ENCODE measurements around the gene ZNF718.

DNA sequence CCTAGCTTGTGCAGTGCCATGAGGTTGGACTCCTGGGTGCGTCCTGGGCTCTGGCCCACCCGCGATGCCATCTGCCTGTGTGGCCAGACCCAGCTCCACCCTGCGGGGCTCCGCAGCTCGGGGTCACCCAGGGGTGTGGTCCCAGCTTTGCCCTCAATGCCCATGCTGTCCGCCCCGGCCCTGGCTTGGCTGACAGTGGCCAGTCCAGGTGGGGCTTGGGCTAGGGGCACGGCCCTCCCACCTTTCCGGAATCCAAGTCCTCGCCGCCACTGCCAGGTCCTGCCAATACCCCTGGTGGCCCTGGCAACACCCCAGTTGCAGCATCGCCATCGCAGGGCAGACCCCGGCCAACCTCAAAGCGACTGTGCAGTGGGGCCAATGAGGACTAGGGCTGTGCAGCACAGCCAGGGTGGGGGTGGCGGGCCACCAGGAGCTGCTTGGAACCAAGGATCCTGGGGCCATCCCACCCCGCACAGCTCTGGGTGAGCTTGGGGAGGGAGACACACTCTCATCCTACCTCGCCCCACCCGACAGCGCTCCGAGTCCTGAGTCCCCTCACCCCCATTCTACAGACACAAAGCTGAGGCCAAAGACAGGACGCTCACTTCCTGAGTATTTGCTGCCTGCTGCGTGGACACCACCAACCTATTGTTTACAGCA, 80.9 kb downstream of the ZNF718 start:
- TF ChIP-seq POLR2A (IDR thresholded peaks at IDR 0.05), result no peak
- TF ChIP-seq, protein P1, sequence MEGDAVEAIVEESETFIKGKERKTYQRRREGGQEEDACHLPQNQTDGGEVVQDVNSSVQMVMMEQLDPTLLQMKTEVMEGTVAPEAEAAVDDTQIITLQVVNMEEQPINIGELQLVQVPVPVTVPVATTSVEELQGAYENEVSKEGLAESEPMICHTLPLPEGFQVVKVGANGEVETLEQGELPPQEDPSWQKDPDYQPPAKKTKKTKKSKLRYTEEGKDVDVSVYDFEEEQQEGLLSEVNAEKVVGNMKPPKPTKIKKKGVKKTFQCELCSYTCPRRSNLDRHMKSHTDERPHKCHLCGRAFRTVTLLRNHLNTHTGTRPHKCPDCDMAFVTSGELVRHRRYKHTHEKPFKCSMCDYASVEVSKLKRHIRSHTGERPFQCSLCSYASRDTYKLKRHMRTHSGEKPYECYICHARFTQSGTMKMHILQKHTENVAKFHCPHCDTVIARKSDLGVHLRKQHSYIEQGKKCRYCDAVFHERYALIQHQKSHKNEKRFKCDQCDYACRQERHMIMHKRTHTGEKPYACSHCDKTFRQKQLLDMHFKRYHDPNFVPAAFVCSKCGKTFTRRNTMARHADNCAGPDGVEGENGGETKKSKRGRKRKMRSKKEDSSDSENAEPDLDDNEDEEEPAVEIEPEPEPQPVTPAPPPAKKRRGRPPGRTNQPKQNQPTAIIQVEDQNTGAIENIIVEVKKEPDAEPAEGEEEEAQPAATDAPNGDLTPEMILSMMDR (IDR thresholded peaks at IDR 0.05), result no peak
